ENCODE measurements around the gene EIF4B.

Gene EIF4B

DNA sequence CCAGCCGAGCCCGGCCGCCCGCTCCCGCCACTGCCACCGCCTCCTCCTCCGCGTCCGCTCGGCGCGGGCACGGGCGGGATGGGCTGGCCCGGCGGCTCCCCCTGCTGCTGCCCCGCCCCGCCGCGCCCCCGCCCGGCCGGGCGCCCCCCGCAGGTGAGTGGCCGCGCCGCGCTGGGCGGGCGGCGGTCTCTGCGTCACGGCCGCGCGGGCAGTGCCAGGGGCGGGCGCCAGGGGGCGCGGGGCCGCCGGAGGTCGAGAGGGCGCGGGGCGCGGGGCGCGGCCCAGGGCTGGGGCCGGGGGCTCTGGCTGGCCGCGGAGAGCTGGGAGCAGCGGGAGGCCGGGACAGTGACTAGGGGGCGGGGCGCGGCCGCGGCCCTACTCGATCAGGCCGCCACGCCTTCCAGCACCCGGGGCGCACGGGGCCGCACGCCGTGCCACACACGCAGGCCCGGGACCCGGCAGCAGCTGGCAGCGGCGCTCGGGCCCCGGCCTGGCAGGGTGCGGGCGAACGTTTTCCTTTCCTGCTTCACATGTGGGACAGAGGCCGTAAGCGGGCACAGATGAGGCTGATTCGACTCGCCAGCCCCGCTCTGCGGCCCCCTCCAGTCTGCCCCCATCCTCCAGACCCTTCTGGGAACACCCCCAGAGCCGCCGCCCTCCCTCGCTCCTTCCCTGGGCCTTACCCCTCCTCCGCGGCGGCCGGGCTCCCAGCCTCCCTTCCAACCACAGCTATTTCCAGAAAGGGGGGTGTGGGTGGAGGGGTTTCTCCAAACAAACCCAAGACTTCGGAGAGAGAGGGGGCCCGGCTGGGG lies 41.2 kb downstream of the EIF4B start:
- peak; percentile 71 for DNase-seq

DNA sequence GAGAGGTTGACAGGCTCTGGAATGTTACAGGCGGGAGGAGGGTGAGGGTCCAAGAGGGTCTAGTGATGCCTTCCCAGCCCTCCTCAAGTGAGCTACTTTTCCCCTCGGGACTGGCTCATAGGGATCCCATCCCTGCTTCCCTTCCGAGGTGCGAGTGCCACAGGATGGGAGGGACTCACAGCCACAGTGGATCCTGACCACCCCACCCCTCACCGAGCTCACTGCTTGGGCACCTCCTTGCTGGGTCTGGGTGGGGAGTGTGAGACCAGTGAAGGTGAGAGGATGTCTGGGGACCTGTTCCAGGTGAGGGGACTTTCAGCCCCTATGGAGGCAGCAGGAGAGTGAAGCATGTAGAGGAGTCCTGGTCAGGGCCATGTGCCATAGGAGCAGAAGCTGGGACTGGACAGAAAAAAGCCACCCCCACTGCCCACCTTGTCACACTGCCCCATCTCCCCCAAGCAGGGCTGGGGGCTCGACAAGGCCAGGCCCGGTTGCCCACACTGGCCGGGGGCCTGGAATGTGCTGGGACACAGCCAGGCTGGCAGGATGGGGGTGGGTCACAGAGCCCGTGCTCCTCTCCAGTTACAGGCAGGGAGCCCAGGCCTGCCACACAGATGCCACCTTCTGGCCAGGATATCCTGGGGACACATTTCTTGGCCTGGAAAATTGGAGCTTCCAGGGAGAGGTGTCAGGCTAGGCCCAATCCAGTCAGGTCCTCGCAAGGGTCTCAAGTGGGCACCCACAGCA lies 42.0 kb downstream of the EIF4B start:
- DNase-seq: no peak

DNA sequence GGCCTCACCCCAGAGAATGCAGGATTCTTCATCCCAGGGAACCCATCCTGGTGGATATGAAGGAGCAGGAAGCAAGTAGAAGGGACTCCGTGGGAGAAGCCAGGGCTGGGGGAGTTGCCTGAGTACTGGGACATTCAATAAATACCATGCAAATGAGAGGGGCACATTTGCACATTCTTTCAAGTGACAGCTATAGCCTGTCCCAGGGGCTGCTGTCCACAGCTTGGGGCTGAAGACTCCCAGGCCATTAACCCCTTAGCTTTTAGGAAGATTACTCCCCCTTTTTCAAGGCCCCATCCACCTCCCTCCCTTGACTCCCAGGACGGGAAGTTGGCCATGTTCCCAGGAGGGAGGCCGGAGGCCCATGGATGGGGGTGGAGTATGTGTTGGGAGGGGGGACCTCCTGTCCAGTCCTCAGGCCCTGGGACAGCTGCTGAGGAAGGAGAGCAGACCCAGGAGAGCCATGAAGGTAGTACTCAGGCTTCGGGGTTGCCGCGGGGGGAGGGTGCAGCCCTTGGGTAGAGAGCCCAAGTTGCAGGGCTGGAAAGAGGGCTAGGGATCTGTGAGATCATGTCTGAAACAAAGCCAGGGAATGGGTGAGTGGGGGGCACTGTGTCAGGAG lies 42.6 kb downstream of the EIF4B start:
- DNase-seq: no peak

DNA sequence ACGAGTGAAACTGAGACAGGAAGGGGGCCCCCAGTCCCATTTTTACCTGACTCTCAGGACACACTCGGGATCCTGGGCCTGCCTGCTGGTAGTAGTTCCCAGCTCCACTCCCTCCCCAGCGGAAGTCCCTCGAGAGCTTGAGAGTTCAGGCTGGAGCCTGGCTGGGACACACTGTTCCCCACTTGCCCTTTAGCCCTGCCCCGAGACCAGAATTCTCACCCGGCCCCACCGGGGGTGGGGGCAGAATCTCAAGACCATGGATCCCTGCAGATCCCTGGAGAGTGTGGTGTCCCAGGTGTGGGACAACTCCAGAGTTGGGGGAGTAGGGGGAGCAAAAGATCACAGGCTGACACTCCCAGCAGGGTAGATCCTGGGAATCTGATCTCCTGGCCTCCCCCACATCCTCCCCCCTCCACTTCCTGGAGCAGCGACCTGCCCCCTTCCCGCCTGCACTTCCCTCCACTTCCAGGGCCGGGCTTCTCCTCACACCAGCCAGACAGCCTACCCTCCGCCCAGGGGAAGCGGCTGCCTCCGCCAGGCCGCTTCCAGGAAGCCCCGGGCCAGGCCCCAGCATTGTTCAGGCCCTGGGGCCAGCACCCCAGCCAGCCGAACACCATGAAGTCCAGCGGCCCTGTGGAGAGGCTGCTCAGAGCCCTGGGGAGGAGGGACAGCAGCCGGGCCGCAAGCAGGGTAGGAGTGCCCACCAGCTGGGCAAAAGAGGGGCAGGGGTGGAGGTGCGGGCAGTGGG lies 43.5 kb downstream of the EIF4B start, which contains the start of gene TNS2:
Gene TNS2, plus strand, starts transcription at position 495 of the 748 bp plus-strand sequence. Its CDS starts 121 bp downstream, at position 616.
- DNase-seq: no peak

DNA sequence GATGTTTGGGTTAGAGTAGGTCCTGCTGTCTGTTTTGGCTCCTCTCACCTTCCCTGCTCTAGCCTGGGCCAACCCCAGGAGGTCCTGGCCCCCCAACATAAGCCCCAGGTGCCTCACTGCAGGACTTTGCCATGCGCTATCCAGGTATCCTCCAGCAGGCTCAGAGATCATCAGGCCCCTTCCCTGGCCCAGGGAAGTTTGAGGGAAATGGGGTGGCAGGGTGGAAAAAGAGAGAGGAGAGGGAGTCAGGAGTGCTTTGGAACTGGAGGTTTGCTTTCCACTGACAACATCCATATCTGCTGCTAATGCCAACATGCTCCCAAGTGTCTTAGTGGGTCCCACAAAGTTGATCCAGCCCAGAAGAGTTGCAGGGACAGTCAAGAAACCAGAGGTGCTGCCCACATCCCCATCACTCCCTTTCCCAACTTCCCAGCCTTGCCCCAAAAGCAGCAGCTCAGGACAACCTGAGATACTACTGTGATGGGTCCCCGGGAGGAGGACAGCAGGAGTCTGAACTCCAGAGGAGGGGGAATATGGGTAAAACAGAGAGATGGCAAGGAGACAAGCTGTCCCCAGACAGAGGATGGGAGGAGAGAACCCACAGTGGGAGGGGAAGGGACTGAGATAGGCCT lies 44.3 kb downstream of the EIF4B start:
- DNase-seq: no peak

- no peak for DNase-seq
Observed at GRCh38 chr12:53051058-53051880, 45.0 kb downstream of the EIF4B start.

GRCh38 chr12:53051881-53052412 lies 45.7 kb downstream of the EIF4B start:
- no peak for DNase-seq

DNA sequence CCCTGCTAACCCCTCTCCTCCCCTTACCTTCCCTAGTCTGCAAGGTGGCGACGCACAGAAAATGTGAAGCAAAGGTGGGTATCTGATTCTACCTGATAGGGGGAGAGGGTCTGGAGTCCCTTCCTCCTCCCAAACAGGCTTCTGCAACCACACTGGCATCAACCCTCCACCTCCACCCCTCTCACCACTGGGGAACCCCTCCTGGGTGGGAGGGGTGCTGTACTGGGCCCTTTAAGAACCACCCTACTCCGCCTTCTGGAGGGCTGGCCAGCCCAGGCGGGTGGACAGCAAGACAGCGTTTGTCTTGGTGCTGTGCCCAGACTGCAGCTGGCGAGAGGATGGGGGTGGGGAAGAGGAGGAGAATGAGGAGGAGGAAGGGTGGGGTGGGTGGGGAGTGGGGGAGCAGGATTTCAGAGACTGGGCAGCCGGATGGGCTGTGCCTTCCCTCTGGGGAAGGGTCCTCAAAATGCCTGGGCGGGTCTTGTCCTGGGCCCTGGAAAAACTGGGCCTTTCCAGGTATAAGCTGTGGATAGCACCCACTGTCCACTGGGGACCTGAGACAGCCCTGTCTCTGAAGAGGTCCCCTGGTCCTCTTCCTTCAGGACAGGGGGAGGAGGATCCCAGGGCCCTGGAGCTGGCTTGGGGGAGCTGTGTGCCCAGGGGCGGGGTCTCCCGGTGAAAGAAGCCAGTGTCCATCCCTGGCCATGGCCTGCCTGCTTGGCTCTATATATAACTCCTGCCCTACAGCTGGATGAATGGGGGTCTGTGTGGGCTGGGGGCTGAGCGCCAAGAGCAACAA lies 46.4 kb downstream of the EIF4B start:
- no peak for DNase-seq

- peak; percentile 55 for DNase-seq
Observed at GRCh38 chr12:53053218-53054111, 47.2 kb downstream of the EIF4B start.

DNA sequence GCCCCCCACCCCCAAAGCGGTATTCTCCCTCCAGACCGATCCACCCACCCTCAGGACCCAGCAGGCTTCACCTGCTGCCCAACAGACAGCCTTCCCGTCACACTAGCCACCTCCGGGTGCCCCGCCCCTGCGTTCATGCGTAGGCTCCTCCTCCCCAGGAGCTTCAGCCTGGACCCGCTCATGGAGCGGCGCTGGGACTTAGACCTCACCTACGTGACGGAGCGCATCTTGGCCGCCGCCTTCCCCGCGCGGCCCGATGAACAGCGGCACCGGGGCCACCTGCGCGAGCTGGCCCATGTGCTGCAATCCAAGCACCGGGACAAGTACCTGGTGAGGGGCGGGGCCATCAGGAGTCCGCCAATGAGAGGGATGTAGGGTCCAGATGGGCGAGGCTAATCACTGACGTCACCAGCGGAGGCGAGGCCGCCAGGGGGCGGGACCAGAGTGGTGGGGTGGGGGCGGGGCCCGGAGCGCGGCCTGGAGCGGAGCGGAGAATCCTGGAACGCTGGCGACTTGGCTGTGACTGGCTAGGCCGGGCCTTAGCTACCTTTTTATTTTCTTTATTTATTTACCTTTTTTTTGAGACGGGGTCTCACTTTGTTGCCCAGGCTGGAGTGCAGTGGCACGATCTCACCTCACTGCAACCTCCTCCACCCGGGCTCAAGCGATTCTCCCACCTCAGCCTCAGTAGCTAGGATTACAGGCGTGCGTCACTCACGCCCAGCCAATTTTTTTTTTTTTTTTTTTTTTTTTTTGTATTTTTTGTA lies 48.0 kb downstream of the EIF4B start:
- DNase-seq: peak; percentile 94

- no peak for DNase-seq
Observed at GRCh38 chr12:53055471-53056266, 49.4 kb downstream of the EIF4B start.

GRCh38 chr12:53056296-53056695 lies 50.0 kb downstream of the EIF4B start:
- no peak for DNase-seq

DNA sequence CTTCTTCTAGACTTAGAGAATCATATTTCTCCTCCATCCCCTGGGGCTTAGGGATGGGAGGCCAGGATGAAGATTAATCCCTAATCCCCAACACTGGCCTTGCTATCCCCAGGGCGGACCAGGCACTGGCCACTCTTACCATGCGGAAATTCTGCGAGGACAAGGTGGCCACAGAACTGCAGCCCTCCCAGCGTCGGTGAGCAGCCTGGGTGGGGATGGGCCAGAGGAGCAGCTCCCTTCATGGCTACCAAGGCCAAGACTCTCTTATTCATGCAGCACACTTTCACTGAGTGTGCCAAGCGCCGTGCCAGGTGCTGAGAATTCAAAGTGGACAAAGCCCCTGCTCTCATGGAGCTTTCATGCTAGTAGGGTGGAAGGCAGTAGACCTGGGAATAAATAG lies 50.6 kb downstream of the EIF4B start:
- DNase-seq: no peak

DNA sequence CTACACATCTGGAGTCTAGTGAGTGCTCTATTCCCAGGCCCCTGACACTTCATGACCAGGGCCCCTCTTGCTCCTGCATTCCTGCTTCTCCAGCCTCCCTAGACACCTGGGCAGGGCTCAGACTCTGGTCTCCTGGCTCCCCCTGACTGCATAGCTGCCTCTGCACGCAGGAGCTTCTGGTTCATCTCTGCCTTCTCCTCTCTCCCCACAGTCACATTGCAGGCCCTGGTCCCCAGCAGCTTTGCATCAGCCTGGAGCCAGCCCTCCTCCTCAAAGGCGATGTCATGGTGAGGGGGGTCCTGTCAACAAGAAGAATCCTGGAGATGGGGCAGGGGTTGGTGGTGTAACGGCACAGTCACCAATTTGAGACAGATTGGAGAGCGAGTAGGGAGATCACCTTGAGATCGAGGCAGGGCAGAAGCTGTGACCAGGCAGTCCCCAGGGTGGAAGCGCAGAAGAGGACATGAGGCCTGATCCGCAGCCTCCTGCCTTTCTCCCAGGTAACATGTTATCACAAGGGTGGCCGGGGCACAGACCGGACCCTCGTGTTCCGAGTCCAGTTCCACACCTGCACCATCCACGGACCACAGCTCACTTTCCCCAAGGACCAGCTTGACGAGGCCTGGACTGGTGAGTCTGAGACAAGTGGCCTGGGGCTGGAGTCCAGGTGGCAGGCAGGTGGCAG lies 51.7 kb downstream of the EIF4B start:
- DNase-seq: no peak

GRCh38 chr12:53058674-53059433 lies 52.6 kb downstream of the EIF4B start:
- no peak for DNase-seq

DNA sequence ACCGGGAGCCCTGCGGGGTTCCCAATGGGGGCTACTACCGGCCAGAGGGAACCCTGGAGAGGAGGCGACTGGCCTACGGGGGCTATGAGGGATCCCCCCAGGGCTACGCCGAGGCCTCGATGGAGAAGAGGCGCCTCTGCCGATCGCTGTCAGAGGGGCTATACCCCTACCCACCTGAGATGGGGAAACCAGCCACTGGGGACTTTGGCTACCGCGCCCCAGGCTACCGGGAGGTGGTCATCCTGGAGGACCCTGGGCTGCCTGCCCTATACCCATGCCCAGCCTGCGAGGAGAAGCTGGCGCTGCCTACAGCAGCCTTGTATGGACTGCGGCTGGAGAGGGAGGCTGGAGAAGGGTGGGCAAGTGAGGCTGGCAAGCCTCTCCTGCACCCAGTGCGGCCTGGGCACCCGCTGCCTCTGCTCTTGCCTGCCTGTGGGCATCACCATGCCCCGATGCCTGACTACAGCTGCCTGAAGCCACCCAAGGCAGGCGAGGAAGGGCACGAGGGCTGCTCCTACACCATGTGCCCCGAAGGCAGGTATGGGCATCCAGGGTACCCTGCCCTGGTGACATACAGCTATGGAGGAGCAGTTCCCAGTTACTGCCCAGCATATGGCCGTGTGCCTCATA lies 53.3 kb downstream of the EIF4B start:
- DNase-seq: no peak
